GM20000 (cell line): Measurements from ENCODE around the gene RAPGEF1.

Source experiments
- DNase-seq: peaks from one replicate; pipeline ENCODE4 v3.0.0; 2012; ENCODE audit warnings: low spot score
- CTCF ChIP-seq: IDR thresholded peaks from 2 replicates; pipeline ENCODE4 v1.5.1; 2012; ENCODE audit warnings: mild to moderate bottlenecking, control low read depth; ENCODE audit errors: extremely low read depth, missing control alignments

The RAPGEF1 gene

GRCh38 chr9:131587906-131588305, 152.0 kb downstream of the RAPGEF1 start:
- no peak for DNase-seq
- no peak for TF ChIP-seq CTCF

DNA sequence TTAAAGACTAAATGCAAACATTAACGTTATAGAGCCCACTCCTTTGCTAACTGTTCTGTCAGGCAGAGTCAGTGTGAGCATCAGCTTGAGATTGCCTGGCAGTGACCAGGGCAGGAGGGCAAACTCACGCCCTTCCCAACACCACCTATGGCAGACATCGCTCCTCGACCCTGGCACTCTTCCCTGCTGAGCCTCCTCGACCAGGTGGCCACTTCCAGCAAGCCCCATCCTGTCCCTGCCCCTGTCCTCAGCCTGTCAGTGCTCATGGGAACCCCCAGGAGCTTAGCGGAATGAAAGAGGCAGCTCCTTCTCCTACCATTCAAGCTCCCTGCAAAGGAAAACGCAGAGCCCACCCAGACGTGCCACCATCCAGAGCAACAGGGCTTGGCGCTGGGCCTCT, 152.5 kb downstream of the RAPGEF1 start:
- no peak for TF ChIP-seq CTCF
- DNase-seq = no peak

- TF ChIP-seq CTCF = no peak
- no peak for DNase-seq
Observed at GRCh38 chr9:131585375-131585774, 154.5 kb downstream of the RAPGEF1 start.

DNA sequence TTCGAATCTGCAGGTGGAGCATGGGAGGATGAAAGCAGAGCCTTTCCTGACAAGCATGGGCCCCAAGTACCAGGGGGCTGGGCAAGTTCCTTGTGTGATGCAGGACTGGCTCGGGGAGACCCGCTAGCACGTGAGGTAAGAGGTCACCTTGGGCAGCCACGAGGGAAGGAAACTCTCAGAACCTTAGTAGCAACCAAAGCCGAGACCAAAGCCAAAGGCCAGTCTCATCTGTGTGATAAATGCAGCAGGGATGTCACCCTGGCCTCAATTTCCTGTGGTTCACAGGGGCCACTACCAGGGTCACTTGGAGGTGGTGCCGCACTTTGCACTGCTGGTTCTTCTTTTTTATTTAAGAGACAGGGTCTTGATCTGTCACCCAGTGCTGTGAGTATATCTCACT, 155.0 kb downstream of the RAPGEF1 start:
- no peak for TF ChIP-seq CTCF
- DNase-seq = no peak

GRCh38 chr9:131583836-131584555, 155.9 kb downstream of the RAPGEF1 start:
- TF ChIP-seq CTCF = no peak
- DNase-seq = no peak

DNA sequence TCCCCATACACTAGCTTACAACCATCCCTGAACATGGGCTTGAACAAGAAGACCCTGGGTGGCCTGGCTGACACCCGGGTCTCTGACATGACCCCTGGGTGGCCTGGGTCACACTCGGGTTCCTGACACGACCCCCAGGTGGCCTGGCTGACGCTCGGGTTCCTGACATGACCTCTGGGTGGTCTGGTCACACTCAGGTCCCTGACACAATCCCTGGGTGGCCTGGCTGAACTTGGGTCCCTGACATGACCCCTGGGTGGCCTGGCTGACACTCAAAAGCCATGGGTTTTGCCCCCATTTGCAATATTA, 156.6 kb downstream of the RAPGEF1 start:
- no peak for TF ChIP-seq CTCF
- DNase-seq = no peak

DNA sequence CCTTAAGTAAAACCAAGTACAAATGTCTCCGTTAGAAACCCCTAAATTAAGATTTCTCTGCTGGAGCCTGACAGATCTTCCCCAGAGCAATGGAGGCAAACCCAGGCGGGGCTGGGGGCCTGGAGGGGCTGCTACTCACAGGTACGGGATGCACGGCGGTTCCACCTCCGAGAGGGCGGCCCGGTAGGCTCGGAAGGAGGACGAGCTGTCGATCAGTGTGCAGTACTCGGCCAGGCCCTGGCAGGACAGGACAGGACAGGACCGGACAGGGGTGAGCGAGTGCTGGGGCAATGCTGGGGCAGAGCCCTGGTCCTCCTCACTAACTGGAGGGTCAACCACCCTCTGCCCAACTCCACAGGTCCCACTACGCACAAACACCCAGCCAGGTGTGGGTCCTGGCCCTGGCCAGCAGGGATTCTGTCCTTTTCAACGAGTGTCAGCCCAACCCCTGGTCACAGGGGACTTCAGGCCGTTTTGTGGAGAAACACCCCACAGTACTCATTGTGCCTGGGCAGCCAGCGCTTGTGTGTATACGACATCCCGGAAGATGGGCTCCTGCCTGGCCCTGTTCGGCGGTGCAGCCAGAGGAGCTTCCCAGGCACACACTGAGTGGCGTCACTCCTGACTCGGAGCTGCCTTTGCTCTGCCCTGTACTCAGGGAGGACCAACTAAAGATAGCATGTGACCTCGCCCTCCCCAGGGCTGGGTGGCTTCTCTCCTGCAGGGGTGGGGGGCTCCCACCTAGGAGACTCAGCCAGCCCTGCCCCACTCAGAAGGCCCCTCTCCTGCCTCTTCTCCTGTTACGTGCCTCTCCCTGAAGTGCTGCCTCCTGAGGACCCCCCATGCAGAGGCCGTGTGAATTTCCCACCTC, 157.2 kb downstream of the RAPGEF1 start:
- no peak for DNase-seq
- no peak for TF ChIP-seq CTCF
